ENCODE measurements around the gene DNER.

GRCh38 chr2:229371086-229371485 is 343.3 kb downstream of the DNER start:
- no peak for TF ChIP-seq CTCF (IDR thresholded peaks at IDR 0.05)
- no peak for TF ChIP-seq POLR2A (IDR thresholded peaks at IDR 0.05)
